ENCODE results near the gene LEMD1. TPM values are rescaled to one million over a fixed set of nuclear protein-coding genes. Genes with fewer than 3 reads are reported as not detected.
"Not testable (repeated sequence)": the region's sequence is repeated elsewhere in the genome, so short reads cannot be mapped to it uniquely, and the experiment has no call there.

The LEMD1 gene
- total RNA-seq, 4 donors from 2014 or later: not detected

DNA sequence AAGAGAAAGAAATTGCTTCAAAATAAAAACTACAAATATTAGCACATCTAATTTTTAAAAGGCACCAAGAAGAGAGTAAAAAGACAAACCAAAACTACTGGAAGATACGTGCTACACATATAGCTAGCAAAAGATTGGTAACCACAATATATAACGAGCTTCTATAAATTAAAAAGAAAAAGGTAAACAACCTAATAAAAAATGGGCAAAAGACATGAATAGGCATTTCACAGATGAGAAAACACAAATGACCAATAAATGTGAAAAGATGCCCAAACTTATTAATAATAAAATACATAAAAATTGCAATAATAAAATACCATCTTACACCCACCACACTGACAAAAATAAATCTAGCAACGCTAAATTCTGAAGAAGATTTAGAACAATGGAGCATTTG is 26.2 kb downstream of the LEMD1 start:
- peaks cover 0 to 4% of the 10 kb centered on the region in 2 donors for H3K27me3 ChIP-seq
- peaks cover 0 to 9% (median 0%) of the 10 kb centered on the region in 4 donors for H3K9me3 ChIP-seq
- H3K36me3 ChIP-seq: no peaks in the 10 kb centered on the region
- H3K27ac ChIP-seq: no peak overlapping the region
- H3K4me3 ChIP-seq: no peak overlapping the region
- TF ChIP-seq EP300 (IDR thresholded peaks at IDR 0.05): no peak
- no peak for TF ChIP-seq POLR2A (IDR thresholded peaks at IDR 0.05)
- TF ChIP-seq CTCF (IDR thresholded peaks at IDR 0.05): no peak
- DNase-seq (ENCODE audit: low spot score in 2 of 2): no peak
- no peaks in the 10 kb centered on the region for H3K4me1 ChIP-seq
- 65 to 74% methylated on average over 3 of the region's 3 CpGs for WGBS, 2 donors

- Histone ChIP-seq H3K4me1 (no peaks in the 10 kb centered on the region), H3K9me3 (peaks cover 0 to 9% (median 0%) of the 10 kb centered on the region in 4 donors), H3K27me3 (peaks cover 0 to 4% of the 10 kb centered on the region in 2 donors), H3K36me3 (no peaks in the 10 kb centered on the region), H3K27ac (no peak overlapping the region), H3K4me3 (no peak overlapping the region)
- no peak for TF ChIP-seq EP300 (IDR thresholded peaks at IDR 0.05)
- TF ChIP-seq CTCF (IDR thresholded peaks at IDR 0.05): no peak
- no peak for TF ChIP-seq POLR2A (IDR thresholded peaks at IDR 0.05)
- no peak for DNase-seq (ENCODE audit: low spot score in 2 of 2)
- WGBS, 2 donors: 74 to 91% methylated on average over 1 of the region's 1 CpG
Measured at GRCh38 chr1:205392650-205393049, 29.2 kb downstream of the LEMD1 start.

- no peaks in the 10 kb centered on the region for H3K36me3 ChIP-seq
- H3K27me3 ChIP-seq: peaks cover 0 to 4% of the 10 kb centered on the region in 2 donors
- H3K4me3 ChIP-seq: no peak overlapping the region
- 83 to 84% methylated on average over 7 of the region's 7 CpGs for WGBS, 2 donors
- TF ChIP-seq EP300 (IDR thresholded peaks at IDR 0.05) (no peak), CTCF (IDR thresholded peaks at IDR 0.05) (no peak), POLR2A (IDR thresholded peaks at IDR 0.05) (no peak)
- H3K9me3 ChIP-seq: peaks cover 0 to 9% (median 0%) of the 10 kb centered on the region in 4 donors
- H3K27ac ChIP-seq: no peak overlapping the region
- H3K4me1 ChIP-seq: no peaks in the 10 kb centered on the region
- DNase-seq (ENCODE audit: low spot score in 2 of 2): no peak
Measured at GRCh38 chr1:205391386-205391785, 30.5 kb downstream of the LEMD1 start.

GRCh38 chr1:205387845-205388244 is 34.0 kb downstream of the LEMD1 start:
- 90 to 92% methylated on average over 2 of the region's 2 CpGs for WGBS, 2 donors
- DNase-seq (ENCODE audit: low spot score in 2 of 2): no peak
- Histone ChIP-seq H3K36me3 (no peaks in the 10 kb centered on the region), H3K4me1 (no peaks in the 10 kb centered on the region), H3K9me3 (no peaks in the 10 kb centered on the region), H3K27me3 (peaks cover 0 to 3% of the 10 kb centered on the region in 2 donors), H3K4me3 (no peak overlapping the region), H3K27ac (no peak overlapping the region)
- TF ChIP-seq CTCF (IDR thresholded peaks at IDR 0.05): no peak
- no peak for TF ChIP-seq EP300 (IDR thresholded peaks at IDR 0.05)
- no peak for TF ChIP-seq POLR2A (IDR thresholded peaks at IDR 0.05)

DNA sequence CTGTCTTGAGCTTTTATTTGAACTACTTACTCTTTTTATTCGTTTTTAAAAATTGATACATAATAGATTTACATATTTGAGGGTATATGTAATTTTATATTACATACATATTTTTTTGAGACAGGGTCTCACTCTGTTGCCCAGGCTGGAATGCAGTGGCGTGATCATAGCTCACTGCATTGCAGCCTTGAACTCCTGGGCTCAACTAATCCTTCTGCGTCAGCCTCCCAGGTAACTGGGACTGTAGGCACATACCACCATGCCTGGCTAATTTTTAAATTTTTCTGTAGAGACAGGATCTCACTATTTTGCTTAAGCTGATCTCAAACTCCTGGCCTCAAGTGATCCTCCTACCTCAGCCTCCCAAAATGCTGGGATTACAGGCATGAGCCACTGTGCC is 38.9 kb downstream of the LEMD1 start:
- H3K27ac ChIP-seq; H3K27me3 ChIP-seq; H3K4me3 ChIP-seq; H3K36me3 ChIP-seq; H3K9me3 ChIP-seq; H3K4me1 ChIP-seq; DNase-seq (ENCODE audit: low spot score in 2 of 2): not testable (repeated sequence)
- 80 to 84% methylated on average over 3 of the region's 3 CpGs for WGBS, 2 donors

DNA sequence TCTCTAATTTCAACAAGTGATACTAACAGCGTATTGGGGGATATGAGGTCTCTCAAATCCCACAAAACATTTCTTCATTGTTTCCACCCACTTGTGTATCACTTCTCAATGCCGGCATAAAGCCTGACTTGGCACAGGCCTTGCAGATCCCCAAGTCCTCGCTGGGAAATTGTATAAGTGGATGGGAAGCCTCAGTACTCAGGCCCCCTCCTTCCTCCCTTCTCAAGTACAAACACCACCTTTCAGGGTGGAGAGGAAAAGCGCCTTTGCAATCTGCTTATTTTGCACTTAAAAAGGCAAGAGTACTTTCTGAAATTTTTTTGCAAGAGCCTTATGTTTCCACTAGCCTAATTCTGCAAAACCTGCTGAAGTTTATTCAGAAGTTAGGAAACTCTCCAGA is 39.3 kb downstream of the LEMD1 start:
- no peak for TF ChIP-seq EP300 (IDR thresholded peaks at IDR 0.05)
- no peak for TF ChIP-seq POLR2A (IDR thresholded peaks at IDR 0.05)
- no peak for TF ChIP-seq CTCF (IDR thresholded peaks at IDR 0.05)
- DNase-seq (ENCODE audit: low spot score in 2 of 2): no peak
- WGBS, 2 donors: 46 to 56% methylated on average over 4 of the region's 4 CpGs
- H3K4me1 ChIP-seq: no peaks in the 10 kb centered on the region
- H3K9me3 ChIP-seq: no peaks in the 10 kb centered on the region
- H3K27me3 ChIP-seq: peaks cover 0 to 13% of the 10 kb centered on the region in 2 donors
- H3K27ac ChIP-seq: no peak overlapping the region
- no peaks in the 10 kb centered on the region for H3K36me3 ChIP-seq
- H3K4me3 ChIP-seq: no peak overlapping the region
